Measurements from ENCODE around the gene SCUBE2. TPM values are rescaled to one million over a fixed set of nuclear protein-coding genes. Genes with fewer than 3 reads are reported as not detected.

The SCUBE2 gene
- total RNA-seq, 1 experiment from 2014 or later = 1.9 TPM

- POLR2A ChIA-PET = no interaction called here
- Mint-ChIP-seq H3K4me3 (no peak overlapping the region), H3K36me3 (no peaks in the 10 kb centered on the region), H3K4me1 (peaks cover 4% of the 10 kb centered on the region), H3K9me3 (no peaks in the 10 kb centered on the region), H3K27me3 (ENCODE audit: low read depth) (no peaks in the 10 kb centered on the region; the same call in 1 of the 2 replicates), H3K27ac (no peak overlapping the region)
- no peak for DNase-seq (ENCODE audit: low spot score)
- CTCF ChIA-PET = interaction anchor here (1.3 kb wide), 1 partner anchor 55 kb away, joined by 3 read pairs; no protein-coding TSS in a partner anchor
- ATAC-seq = no peak
- no peak for TF ChIP-seq FOXJ3 (CRISPR knock-in tag; IDR thresholded peaks at IDR 0.05; ENCODE audit: borderline replicate concordance)
Observed at GRCh38 chr11:9082575-9082974, 8.8 kb downstream of the SCUBE2 start.

DNA sequence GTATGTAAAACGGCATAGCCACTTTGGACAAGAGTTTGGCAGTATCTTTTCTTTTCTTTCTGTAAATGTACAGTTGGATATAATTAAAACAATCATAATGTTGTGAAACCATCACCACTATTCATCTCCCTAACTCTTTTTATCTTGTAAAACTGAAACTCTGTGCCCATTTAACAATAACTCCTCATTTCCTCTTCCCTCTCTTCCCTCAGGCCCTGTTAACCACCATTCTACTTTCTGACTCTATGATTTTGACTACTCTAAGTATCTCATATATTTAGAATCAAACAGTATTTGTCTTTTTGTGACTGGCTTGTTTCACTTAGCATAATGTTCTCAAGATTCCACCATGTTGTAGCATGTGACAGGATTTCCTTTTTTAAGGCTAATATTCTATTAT lies 10.2 kb downstream of the SCUBE2 start:
- no peaks in the 10 kb centered on the region for H3K9me3 Mint-ChIP-seq
- H3K27me3 Mint-ChIP-seq (ENCODE audit: low read depth) = no peaks in the 10 kb centered on the region; the same call in 1 of the 2 replicates
- peaks cover 4% of the 10 kb centered on the region for H3K4me1 Mint-ChIP-seq
- no peak overlapping the region for H3K27ac Mint-ChIP-seq
- no peak overlapping the region for H3K4me3 Mint-ChIP-seq
- ChIA-PET CTCF (no interaction called here), POLR2A (no interaction called here)
- no peaks in the 10 kb centered on the region for H3K36me3 Mint-ChIP-seq
- no peak for TF ChIP-seq E2F5 (CRISPR knock-in tag; IDR thresholded peaks at IDR 0.05)
- DNase-seq (ENCODE audit: low spot score) (no peak), ATAC-seq (no peak)

DNA sequence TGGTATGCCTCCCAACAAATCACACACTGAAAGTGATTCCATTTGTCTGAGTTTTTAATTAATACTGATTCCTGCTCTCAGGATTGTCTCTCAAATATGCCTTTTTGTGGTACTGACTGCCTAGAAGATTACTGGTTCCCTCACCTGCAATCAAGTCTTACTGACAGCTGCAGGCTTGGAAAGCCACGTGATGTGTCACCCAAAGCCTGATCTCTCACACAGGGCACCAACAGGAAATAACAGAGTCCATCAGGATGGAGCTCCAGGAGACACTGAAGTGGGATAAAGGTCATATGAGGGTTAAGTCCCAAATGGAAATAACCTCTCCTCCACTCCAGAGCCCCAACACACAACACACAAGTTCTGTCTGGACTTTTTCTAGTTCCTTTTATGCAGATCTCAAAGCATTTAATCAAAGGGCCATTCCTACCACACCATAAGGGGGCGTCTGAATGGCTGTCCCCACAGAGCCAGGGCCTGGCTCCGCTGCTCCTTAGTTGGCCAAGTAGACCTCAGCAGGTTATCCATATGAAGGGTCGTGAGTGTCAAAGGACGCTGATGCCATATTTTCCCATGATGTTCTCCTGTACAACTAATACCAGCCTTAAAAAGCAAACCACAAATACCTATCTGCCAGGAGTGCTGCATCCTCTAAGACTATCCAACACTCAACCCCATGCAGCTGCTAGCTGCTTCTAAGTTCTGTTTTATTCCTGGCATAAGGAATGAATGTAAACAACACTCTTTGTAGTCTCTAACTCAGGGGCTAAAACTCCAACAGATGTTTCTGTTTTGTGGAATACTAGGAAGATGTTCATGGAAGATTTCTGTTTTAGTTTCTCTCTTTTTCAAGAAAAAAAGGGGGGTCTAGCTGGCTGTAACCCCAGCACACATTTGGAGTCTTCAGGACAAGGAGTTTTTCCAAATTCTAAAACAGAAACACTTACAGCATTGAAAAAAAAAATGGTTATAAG lies 13.0 kb downstream of the SCUBE2 start:
- Mint-ChIP-seq H3K36me3 (no peaks in the 10 kb centered on the region), H3K27ac (no peak overlapping the region), H3K4me3 (no peak overlapping the region), H3K9me3 (no peaks in the 10 kb centered on the region), H3K4me1 (peaks cover 8% of the 10 kb centered on the region), H3K27me3 (ENCODE audit: low read depth) (no peaks in the 10 kb centered on the region; the same call in 1 of the 2 replicates)
- POLR2A ChIA-PET = no interaction called here
- DNase-seq (ENCODE audit: low spot score) (no peak), ATAC-seq (peak; percentile 87)
- CTCF ChIA-PET = interaction anchor here (1.2 to 4.9 kb wide), 4 partner anchors 15 to 63 kb away, joined by 3 to 32 read pairs (median 14); no protein-coding TSS in a partner anchor
- TF ChIP-seq OVOL2 (CRISPR knock-in tag; IDR thresholded peaks at IDR 0.05; ENCODE audit: borderline replicate concordance) (no peak), GTF2I (CRISPR knock-in tag; conservative IDR thresholded peaks at IDR 0.05) (no peak), NR3C1 (CRISPR knock-in tag; conservative IDR thresholded peaks at IDR 0.05; ENCODE audit: low read depth) (no peak), STAT6 (CRISPR knock-in tag; conservative IDR thresholded peaks at IDR 0.05; ENCODE audit: low read depth) (no peak), ZNF138 (CRISPR knock-in tag; conservative IDR thresholded peaks at IDR 0.05) (no peak), CBFB (CRISPR knock-in tag; IDR thresholded peaks at IDR 0.05; ENCODE audit: low read depth) (no peak), MXD4 (CRISPR knock-in tag; IDR thresholded peaks at IDR 0.05; ENCODE audit: borderline replicate concordance) (no peak), ZNF416 (CRISPR knock-in tag; IDR thresholded peaks at IDR 0.05) (no peak), ZNF396 (CRISPR knock-in tag; IDR thresholded peaks at IDR 0.05; ENCODE audit: borderline replicate concordance) (no peak), JAZF1 (CRISPR knock-in tag; IDR thresholded peaks at IDR 0.05) (no peak)
- TF ChIP-seq, protein P1, sequence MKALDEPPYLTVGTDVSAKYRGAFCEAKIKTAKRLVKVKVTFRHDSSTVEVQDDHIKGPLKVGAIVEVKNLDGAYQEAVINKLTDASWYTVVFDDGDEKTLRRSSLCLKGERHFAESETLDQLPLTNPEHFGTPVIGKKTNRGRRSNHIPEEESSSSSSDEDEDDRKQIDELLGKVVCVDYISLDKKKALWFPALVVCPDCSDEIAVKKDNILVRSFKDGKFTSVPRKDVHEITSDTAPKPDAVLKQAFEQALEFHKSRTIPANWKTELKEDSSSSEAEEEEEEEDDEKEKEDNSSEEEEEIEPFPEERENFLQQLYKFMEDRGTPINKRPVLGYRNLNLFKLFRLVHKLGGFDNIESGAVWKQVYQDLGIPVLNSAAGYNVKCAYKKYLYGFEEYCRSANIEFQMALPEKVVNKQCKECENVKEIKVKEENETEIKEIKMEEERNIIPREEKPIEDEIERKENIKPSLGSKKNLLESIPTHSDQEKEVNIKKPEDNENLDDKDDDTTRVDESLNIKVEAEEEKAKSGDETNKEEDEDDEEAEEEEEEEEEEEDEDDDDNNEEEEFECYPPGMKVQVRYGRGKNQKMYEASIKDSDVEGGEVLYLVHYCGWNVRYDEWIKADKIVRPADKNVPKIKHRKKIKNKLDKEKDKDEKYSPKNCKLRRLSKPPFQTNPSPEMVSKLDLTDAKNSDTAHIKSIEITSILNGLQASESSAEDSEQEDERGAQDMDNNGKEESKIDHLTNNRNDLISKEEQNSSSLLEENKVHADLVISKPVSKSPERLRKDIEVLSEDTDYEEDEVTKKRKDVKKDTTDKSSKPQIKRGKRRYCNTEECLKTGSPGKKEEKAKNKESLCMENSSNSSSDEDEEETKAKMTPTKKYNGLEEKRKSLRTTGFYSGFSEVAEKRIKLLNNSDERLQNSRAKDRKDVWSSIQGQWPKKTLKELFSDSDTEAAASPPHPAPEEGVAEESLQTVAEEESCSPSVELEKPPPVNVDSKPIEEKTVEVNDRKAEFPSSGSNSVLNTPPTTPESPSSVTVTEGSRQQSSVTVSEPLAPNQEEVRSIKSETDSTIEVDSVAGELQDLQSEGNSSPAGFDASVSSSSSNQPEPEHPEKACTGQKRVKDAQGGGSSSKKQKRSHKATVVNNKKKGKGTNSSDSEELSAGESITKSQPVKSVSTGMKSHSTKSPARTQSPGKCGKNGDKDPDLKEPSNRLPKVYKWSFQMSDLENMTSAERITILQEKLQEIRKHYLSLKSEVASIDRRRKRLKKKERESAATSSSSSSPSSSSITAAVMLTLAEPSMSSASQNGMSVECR (CRISPR knock-in tag; IDR thresholded peaks at IDR 0.05; ENCODE audit: borderline replicate concordance) = no peak
- TF ChIP-seq, protein P2, sequence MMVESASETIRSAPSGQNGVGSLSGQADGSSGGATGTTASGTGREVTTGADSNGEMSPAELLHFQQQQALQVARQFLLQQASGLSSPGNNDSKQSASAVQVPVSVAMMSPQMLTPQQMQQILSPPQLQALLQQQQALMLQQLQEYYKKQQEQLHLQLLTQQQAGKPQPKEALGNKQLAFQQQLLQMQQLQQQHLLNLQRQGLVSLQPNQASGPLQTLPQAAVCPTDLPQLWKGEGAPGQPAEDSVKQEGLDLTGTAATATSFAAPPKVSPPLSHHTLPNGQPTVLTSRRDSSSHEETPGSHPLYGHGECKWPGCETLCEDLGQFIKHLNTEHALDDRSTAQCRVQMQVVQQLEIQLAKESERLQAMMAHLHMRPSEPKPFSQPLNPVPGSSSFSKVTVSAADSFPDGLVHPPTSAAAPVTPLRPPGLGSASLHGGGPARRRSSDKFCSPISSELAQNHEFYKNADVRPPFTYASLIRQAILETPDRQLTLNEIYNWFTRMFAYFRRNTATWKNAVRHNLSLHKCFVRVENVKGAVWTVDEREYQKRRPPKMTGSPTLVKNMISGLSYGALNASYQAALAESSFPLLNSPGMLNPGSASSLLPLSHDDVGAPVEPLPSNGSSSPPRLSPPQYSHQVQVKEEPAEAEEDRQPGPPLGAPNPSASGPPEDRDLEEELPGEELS (CRISPR knock-in tag; IDR thresholded peaks at IDR 0.05) = no peak
- TF ChIP-seq, protein P3, sequence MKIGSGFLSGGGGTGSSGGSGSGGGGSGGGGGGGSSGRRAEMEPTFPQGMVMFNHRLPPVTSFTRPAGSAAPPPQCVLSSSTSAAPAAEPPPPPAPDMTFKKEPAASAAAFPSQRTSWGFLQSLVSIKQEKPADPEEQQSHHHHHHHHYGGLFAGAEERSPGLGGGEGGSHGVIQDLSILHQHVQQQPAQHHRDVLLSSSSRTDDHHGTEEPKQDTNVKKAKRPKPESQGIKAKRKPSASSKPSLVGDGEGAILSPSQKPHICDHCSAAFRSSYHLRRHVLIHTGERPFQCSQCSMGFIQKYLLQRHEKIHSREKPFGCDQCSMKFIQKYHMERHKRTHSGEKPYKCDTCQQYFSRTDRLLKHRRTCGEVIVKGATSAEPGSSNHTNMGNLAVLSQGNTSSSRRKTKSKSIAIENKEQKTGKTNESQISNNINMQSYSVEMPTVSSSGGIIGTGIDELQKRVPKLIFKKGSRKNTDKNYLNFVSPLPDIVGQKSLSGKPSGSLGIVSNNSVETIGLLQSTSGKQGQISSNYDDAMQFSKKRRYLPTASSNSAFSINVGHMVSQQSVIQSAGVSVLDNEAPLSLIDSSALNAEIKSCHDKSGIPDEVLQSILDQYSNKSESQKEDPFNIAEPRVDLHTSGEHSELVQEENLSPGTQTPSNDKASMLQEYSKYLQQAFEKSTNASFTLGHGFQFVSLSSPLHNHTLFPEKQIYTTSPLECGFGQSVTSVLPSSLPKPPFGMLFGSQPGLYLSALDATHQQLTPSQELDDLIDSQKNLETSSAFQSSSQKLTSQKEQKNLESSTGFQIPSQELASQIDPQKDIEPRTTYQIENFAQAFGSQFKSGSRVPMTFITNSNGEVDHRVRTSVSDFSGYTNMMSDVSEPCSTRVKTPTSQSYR (CRISPR knock-in tag; IDR thresholded peaks at IDR 0.05) = no peak

All from WTC11 (cell line).